Esophagus squamous epithelium (tissue), 5 donors: ENCODE measurements around the gene ERLIN1. TPM values are rescaled to one million over a fixed set of nuclear protein-coding genes. Genes with fewer than 3 reads are reported as not detected.

Experiments used
- DNase-seq: peaks from one replicate; lab custom pipeline; 2025; lab: John Stamatoyannopoulos, UW
- H3K27ac ChIP-seq, 4 donors: fragments of 200-600 bp; sonication (generic); one replicate each; pipeline ENCODE4 v1.5.1; 2016 to 2019; ENCODE audit warnings: mild to moderate bottlenecking in 1 of 4
- H3K27me3 ChIP-seq, 4 donors: fragments of 200-600 bp; sonication (generic); 1 replicate in 3 of 4; 2 replicates in 1 of 4; pipeline versions ENCODE4 v1.5.1 to v1.6.0; 2017 to 2021; ENCODE audit warnings: antibody characterized with exemption in 1 of 4
- H3K36me3 ChIP-seq, 3 donors: fragments of 200-600 bp; sonication (generic); one replicate each; pipeline ENCODE4 v1.5.1; 2016 to 2019
- H3K4me1 ChIP-seq, 3 donors: fragments of 200-600 bp; sonication (generic); one replicate each; pipeline ENCODE4 v1.5.1; 2017 to 2019
- H3K4me3 ChIP-seq, 4 donors: fragments of 200-600 bp; sonication (generic); 1 replicate in 3 of 4; 2 replicates in 1 of 4; pipeline ENCODE4 v1.5.1; 2016 to 2019; ENCODE audit warnings: mild to moderate bottlenecking in 2 of 4, moderate library complexity in 1 of 4
- H3K9me3 ChIP-seq, 3 donors: fragments of 200-600 bp; sonication (generic); one replicate each; pipeline ENCODE4 v1.5.1; 2016 to 2019
- POLR2A ChIP-seq, 4 donors: fragments of 450-650 bp; IDR thresholded peaks; one replicate each; pipeline ENCODE4 v1.6.1; 2017; ENCODE audit warnings: antibody characterized with exemption in 4 of 4, mild to moderate bottlenecking in 4 of 4, moderate library complexity in 3 of 4
- WGBS, 2 donors: methylation state at CpG; one replicate each; pipeline ENCODE4 v1.1.5; 2018; 5-methylcytosine and 5-hydroxymethylcytosine counted together
- intact Hi-C: fragments of 100-400 bp; cut with DNase I; formaldehyde crosslinking; loops from one replicate; pipeline ENCODE4 v1.15.0; 2022
- total RNA-seq, 4 donors: library from RNA; depleted of rRNA; stranded (reverse); fragments of >200 nt; gene quantifications; one replicate each; pipeline ENCODE4 v1.1.0, GENCODE V29; 2016
- TF ChIP-seq, protein P1 (sequence below), 6 experiments: fragments of 450-650 bp in 4 of 6; fragments of 200-600 bp in 2 of 6; sonication (generic) in 2 of 6; IDR thresholded peaks; one replicate each; pipeline ENCODE4 v1.5.1; 2016 to 2019; ENCODE audit warnings: antibody characterized with exemption in 6 of 6, mild to moderate bottlenecking in 4 of 6, moderate library complexity in 4 of 6
- donor health status: DM: yes; HTN: yes; CAD: no.

ERLIN1 gene
- total RNA-seq = 10 to 100 TPM; 27.7 to 33.3 (median 29.5) TPM

DNA sequence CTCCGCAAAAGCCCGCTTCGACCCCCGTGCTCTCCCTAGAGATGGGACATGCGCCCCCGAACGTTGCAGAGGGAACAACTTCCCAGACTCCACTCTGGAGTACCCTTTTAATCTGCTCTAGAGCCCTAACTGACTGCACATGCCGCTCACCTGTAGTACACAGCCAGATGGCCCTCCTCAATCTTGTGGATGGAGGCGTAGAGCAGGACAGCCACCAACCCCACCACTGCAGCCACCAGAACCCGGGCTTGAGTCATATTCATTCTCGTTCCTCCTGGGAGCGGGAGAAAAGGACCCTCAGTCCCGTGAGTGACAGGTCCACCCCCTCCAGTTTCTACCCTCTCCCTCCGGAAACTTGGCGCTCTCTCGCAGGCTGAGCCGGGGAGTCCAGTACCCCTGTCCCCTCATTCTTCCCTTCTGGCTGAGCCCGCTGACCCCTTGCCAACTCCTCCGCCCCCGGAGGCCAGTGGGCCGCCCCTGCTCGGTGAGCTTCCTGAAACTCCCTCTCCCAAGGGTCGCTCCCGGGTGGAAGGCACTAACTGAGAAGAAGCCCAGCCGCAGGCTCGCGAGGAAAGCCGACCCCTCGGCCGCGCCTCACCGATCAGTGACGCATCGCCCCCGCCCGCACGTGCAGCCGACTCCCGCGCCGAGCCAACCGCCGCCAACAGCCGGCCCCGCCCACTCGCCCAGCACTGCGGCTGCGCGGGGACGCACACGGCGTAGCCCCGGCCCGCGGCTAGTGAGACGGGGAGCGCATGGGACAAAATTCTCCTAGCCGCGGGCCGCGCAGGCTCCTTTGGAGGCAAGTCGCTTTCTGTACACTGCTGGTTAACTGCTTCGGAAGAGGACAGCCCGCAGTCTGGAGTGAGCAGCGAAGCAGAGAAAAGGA is at the start of gene ERLIN1:
Gene ERLIN1, minus strand, starts transcription at position 666 of the 889 bp plus-strand sequence. Its CDS starts 403 bp downstream, at position 263.
- H3K36me3 ChIP-seq = peaks cover 0 to 49% (median 6%) of the 10 kb centered on the region in 3 donors
- no peaks in the 10 kb centered on the region for H3K9me3 ChIP-seq
- H3K4me3 ChIP-seq = peak within 1 kb of the TSS; percentile 87 to 98 (median 92)
- no peaks in the 10 kb centered on the region for H3K27me3 ChIP-seq
- H3K27ac ChIP-seq = peak within 1 kb of the TSS; percentile 92 to 97 (median 95)
- DNase-seq = peak; percentile 63
- TF ChIP-seq, protein P1, sequence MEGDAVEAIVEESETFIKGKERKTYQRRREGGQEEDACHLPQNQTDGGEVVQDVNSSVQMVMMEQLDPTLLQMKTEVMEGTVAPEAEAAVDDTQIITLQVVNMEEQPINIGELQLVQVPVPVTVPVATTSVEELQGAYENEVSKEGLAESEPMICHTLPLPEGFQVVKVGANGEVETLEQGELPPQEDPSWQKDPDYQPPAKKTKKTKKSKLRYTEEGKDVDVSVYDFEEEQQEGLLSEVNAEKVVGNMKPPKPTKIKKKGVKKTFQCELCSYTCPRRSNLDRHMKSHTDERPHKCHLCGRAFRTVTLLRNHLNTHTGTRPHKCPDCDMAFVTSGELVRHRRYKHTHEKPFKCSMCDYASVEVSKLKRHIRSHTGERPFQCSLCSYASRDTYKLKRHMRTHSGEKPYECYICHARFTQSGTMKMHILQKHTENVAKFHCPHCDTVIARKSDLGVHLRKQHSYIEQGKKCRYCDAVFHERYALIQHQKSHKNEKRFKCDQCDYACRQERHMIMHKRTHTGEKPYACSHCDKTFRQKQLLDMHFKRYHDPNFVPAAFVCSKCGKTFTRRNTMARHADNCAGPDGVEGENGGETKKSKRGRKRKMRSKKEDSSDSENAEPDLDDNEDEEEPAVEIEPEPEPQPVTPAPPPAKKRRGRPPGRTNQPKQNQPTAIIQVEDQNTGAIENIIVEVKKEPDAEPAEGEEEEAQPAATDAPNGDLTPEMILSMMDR (IDR thresholded peaks at IDR 0.05) = peak in 2 of 6 experiments; percentile 14 to 20
- TF ChIP-seq POLR2A (IDR thresholded peaks at IDR 0.05) = peak in 3 of 4 donors; percentile 62 to 76 (median 70)
- intact Hi-C loops = no loop called here
- 0 to 1% methylated on average over 16 to 24 of the region's 65 CpGs for WGBS, 2 donors
- H3K4me1 ChIP-seq = peaks cover 21 to 51% (median 21%) of the 10 kb centered on the region in 3 donors

DNA sequence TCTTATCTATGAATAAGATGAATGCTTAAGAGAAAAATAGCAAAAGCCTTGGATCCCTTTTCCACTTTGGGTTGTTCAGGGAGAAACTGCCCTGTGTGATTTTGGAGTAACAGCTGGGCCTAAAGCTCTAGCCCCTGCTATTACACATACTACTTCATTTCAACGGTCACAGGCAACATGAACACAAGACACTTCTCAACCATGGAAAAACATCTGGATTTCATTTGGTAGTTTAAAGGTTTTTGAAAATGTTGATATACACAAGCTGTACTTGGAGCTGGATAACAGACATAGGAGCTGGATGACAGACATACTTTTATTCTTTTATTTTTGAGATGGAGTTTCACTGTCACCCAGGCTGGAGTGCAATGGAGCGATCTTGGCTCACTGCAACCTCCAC is 46.3 kb upstream of the ERLIN1 start:
- Histone ChIP-seq H3K27me3 (no peaks in the 10 kb centered on the region), H3K27ac (no peak overlapping the region), H3K4me3 (no peak overlapping the region), H3K9me3 (no peaks in the 10 kb centered on the region), H3K36me3 (peaks cover 0 to 62% (median 2%) of the 10 kb centered on the region in 3 donors), H3K4me1 (peaks cover 7 to 26% (median 8%) of the 10 kb centered on the region in 3 donors)
- TF ChIP-seq POLR2A (IDR thresholded peaks at IDR 0.05) = no peak
- TF ChIP-seq, protein P1 (IDR thresholded peaks at IDR 0.05) = no peak
- intact Hi-C loops = no loop called here
- DNase-seq = no peak
- WGBS, 2 donors = 73 to 75% methylated on average over 2 of the region's 2 CpGs

DNA sequence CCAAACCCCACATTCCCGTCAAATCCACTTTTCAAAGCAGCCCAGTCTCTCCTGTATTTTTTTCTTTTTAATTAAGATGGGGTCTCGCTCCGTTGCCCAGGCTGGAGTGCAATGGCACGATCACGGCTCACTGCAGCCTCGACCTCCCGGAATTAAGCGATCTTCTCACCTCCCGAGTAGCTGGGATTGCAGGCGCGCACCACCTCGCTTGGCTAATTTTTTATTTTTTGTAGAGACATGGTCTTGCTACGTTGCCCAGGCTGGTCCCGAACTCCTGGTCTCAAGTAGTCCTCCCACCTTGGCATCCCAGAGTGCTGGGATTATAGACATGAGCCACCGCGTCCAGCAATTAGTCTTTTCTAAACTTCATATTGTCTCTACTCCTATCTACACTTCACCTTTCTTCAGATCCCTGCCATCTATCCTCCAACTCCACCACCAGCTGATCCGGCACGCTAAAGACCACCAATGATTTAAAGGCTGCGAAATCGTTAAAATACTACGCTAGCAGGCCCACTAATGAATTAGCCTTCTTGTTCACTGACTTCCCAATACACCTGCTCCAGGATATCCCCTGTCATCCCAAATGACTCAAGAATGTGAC is 44.1 kb upstream of the ERLIN1 start:
- Histone ChIP-seq H3K27me3 (no peaks in the 10 kb centered on the region), H3K9me3 (no peaks in the 10 kb centered on the region), H3K27ac (peak overlapping the region; percentile 84 to 91 (median 89)), H3K4me1 (peaks cover 7 to 26% (median 8%) of the 10 kb centered on the region in 3 donors), H3K36me3 (peaks cover 2 to 52% (median 5%) of the 10 kb centered on the region in 3 donors), H3K4me3 (peak overlapping the region; percentile 77 to 96 (median 94))
- intact Hi-C loops = no loop called here
- WGBS, 2 donors = 62 to 63% methylated on average over 21 of the region's 21 CpGs
- TF ChIP-seq POLR2A (IDR thresholded peaks at IDR 0.05) = no peak
- TF ChIP-seq, protein P1 (IDR thresholded peaks at IDR 0.05) = no peak
- no peak for DNase-seq

DNA sequence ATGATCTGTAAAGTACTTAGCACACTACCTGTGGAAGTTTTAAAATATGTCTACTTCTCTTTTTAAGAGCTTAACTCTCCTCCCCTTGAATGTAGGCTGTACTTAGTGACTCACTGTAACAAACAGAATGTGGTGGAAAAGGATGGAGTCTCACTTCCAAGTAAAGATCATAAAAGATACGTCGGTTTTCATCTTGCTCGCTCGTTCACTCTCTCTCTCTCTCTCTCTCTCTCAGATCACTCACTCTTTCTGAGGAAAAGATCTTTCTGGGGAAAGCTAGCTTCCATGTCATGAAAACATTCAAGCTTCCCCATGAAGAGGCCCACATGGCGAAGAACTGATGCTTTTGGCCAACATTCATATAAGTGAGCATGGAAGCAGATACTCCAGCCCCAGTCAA is 38.0 kb upstream of the ERLIN1 start:
- Histone ChIP-seq H3K27me3 (no peaks in the 10 kb centered on the region), H3K9me3 (no peaks in the 10 kb centered on the region), H3K4me1 (peaks cover 0 to 17% (median 8%) of the 10 kb centered on the region in 3 donors), H3K4me3 (no peak overlapping the region), H3K36me3 (peaks cover 11 to 72% (median 15%) of the 10 kb centered on the region in 3 donors), H3K27ac (no peak overlapping the region)
- no peak for DNase-seq
- intact Hi-C loops = no loop called here
- TF ChIP-seq, protein P1 (IDR thresholded peaks at IDR 0.05) = no peak
- TF ChIP-seq POLR2A (IDR thresholded peaks at IDR 0.05) = no peak
- 88 to 98% methylated on average over 5 of the region's 5 CpGs for WGBS, 2 donors
